Endodermal cell (in vitro differentiated cells): ENCODE results near the gene SLC2A3. TPM values are rescaled to one million over a fixed set of nuclear protein-coding genes. Genes with fewer than 3 reads are reported as not detected.
"Not testable (repeated sequence)": the region's sequence is repeated elsewhere in the genome, so short reads cannot be mapped to it uniquely, and the experiment has no call there.

Experiments used
- DNase-seq: peaks from one replicate; pipeline ENCODE4 v3.0.0-alpha.2; 2017
- H3K27ac ChIP-seq: 2 replicates; pipeline ENCODE4 v1.5.1; 2013; ENCODE audit warnings: mild to moderate bottlenecking, low read depth, low read length, moderate library complexity
- H3K27me3 ChIP-seq: 2 replicates; pipeline ENCODE4 v1.6.1; 2013; ENCODE audit warnings: mild to moderate bottlenecking, low read length, moderate library complexity; ENCODE audit not compliant: insufficient read depth, control insufficient read depth, poor library complexity, severe bottlenecking
- H3K36me3 ChIP-seq: 2 replicates; pipeline ENCODE4 v1.7.0; 2013; ENCODE audit warnings: mild to moderate bottlenecking, low read length, moderate library complexity; ENCODE audit not compliant: control insufficient read depth, insufficient read depth
- H3K4me1 ChIP-seq: one replicate; pipeline ENCODE4 v1.7.0; 2013; ENCODE audit warnings: low read length; ENCODE audit not compliant: control insufficient read depth, insufficient read depth
- H3K4me3 ChIP-seq: 2 replicates; pipeline ENCODE4 v1.5.1; 2013; ENCODE audit warnings: mild to moderate bottlenecking, low read length, moderate library complexity
- H3K9ac ChIP-seq: 2 replicates; pipeline ENCODE4 v1.6.1; 2013; ENCODE audit warnings: mild to moderate bottlenecking, low read length, moderate library complexity; ENCODE audit not compliant: poor library complexity, severe bottlenecking; ENCODE audit errors: extremely low read depth
- H3K9me3 ChIP-seq: 2 replicates; pipeline ENCODE4 v1.6.1; 2013; ENCODE audit warnings: mild to moderate bottlenecking, low read length, moderate library complexity; ENCODE audit not compliant: control insufficient read depth
- H3K27ac Mint-ChIP-seq: 2 replicates; pipeline ENCODE4 v1.8.0; 2020; ENCODE audit warnings: mixed read lengths
- H3K27me3 Mint-ChIP-seq: 2 replicates; pipeline ENCODE4 v1.8.0; 2021; ENCODE audit warnings: mild to moderate bottlenecking, mixed read lengths; ENCODE audit not compliant: insufficient read depth
- H3K36me3 Mint-ChIP-seq: 2 replicates; pipeline ENCODE4 v1.8.0; 2020; ENCODE audit warnings: low read depth, mixed read lengths
- H3K4me1 Mint-ChIP-seq: 2 replicates; pipeline ENCODE4 v1.8.0; 2020; ENCODE audit warnings: mixed read lengths
- H3K4me3 Mint-ChIP-seq: 2 replicates; pipeline ENCODE4 v1.8.0; 2020; ENCODE audit warnings: mild to moderate bottlenecking, moderate library complexity, mixed read lengths
- H3K9me3 Mint-ChIP-seq: 2 replicates; pipeline ENCODE4 v1.8.0; 2020; ENCODE audit warnings: mild to moderate bottlenecking, mixed read lengths
- CTCF ChIP-seq: fragments of 200-600 bp; sonication (generic); conservative IDR thresholded peaks from 2 replicates; pipeline ENCODE4 v1.5.0; 2021; ENCODE audit warnings: antibody characterized with exemption, mild to moderate bottlenecking
- WGBS, 2 experiments: methylation state at CpG; one replicate each; pipeline versions ENCODE4 v1.1.5 to v1.1.7; 2013; ENCODE audit warnings: missing lambda C conversion rate in 2 of 2, mixed read lengths in 1 of 2; ENCODE audit not compliant: insufficient coverage in 1 of 2, insufficient read length in 1 of 2; 5-methylcytosine and 5-hydroxymethylcytosine counted together
- total RNA-seq, 2 donors: library from RNA; stranded (reverse); fragmentation: NEBNext Ultra II Directional in 1 of 2; extraction: Animal tissue kit (Norgen Biotek cat#: 25700) in 1 of 2; gene quantifications; 2 replicates in 1 of 2; 3 replicates in 1 of 2; pipeline ENCODE4 v1.2.1, GENCODE V29; 2021

The SLC2A3 gene
- total RNA-seq, 2 donors from 2014 or later, result 1,330 to 2,480 TPM

DNA sequence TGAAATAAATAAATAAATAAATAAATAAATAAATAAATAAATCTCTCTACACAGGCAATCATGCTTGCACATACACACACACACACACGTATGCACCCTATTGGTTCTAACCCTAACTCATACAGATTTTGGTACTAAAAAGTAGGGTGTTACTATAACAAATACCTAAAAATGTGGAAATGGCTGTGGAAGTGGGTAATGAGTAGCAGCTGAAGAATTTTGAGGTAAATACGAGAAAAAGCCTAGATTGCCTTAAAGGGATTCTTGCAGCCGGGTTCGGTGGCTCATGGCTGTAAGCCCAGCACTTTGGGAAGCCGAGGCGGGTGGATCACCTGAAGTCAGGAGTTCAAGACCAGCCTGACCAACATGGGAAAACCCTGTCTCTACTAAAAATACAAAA lies 15.7 kb upstream of the SLC2A3 start:
- peaks cover 3% of the 10 kb centered on the region for H3K27me3 Mint-ChIP-seq
- WGBS, 2 experiments, result 95 to 100% methylated on average over 4 to 5 of the region's 6 CpGs
- H3K4me1 ChIP-seq, result peaks cover under 1% of the 10 kb centered on the region
- no peak overlapping the region for H3K4me3 ChIP-seq
- no peak overlapping the region for H3K9ac ChIP-seq
- peaks cover 5% of the 10 kb centered on the region for H3K4me1 Mint-ChIP-seq
- no peaks in the 10 kb centered on the region for H3K36me3 Mint-ChIP-seq
- H3K27me3 ChIP-seq, result no peaks in the 10 kb centered on the region
- peaks cover 4% of the 10 kb centered on the region for H3K9me3 Mint-ChIP-seq
- no peak for TF ChIP-seq CTCF
- H3K9me3 ChIP-seq, result no peaks in the 10 kb centered on the region
- no peaks in the 10 kb centered on the region for H3K36me3 ChIP-seq
- no peak overlapping the region for H3K27ac ChIP-seq
- H3K4me3 Mint-ChIP-seq, result no peak overlapping the region
- no peak overlapping the region for H3K27ac Mint-ChIP-seq
- no peak for DNase-seq

DNA sequence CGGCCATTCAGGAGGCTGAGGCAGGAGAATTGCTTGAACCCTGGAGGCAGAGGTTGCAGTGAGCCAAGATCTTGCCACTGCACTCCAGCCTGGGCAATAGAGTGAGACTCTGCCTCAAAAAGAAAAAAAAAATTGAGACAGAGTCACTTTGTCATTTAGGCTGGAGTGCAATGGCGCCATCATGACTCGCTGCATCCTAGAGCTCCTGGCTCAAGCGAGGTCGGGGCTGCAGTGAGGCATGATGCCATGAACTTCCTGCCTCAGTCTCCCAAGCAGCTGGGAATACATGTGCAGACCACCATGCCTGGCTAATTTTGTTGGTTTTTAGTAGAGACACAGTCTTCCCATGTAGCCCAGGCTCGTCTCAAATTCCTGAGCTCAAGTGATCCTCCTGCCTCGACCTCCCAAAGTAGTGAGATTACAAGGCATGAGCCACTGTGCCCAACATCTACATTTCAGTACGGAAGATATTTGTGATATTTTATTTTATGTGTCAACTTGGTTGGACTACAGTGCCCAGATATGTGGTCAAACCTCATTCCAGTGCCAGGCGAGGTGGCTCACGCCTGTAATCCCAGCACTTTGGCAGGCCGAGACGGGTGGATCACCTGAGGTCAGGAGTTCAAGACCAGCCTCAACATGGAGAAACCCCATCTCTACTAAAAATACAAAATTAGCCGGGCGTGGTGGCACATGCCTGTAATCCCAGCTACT lies 14.4 kb upstream of the SLC2A3 start:
- H3K4me1 Mint-ChIP-seq, DNase-seq, H3K36me3 Mint-ChIP-seq, H3K9ac ChIP-seq, H3K36me3 ChIP-seq, H3K9me3 ChIP-seq, H3K27ac ChIP-seq, H3K27me3 ChIP-seq, H3K27me3 Mint-ChIP-seq, H3K27ac Mint-ChIP-seq, H3K4me3 ChIP-seq, H3K4me1 ChIP-seq, H3K9me3 Mint-ChIP-seq, H3K4me3 Mint-ChIP-seq: not testable (repeated sequence)
- 91 to 93% methylated on average over 7 to 12 of the region's 14 CpGs for WGBS, 2 experiments

DNA sequence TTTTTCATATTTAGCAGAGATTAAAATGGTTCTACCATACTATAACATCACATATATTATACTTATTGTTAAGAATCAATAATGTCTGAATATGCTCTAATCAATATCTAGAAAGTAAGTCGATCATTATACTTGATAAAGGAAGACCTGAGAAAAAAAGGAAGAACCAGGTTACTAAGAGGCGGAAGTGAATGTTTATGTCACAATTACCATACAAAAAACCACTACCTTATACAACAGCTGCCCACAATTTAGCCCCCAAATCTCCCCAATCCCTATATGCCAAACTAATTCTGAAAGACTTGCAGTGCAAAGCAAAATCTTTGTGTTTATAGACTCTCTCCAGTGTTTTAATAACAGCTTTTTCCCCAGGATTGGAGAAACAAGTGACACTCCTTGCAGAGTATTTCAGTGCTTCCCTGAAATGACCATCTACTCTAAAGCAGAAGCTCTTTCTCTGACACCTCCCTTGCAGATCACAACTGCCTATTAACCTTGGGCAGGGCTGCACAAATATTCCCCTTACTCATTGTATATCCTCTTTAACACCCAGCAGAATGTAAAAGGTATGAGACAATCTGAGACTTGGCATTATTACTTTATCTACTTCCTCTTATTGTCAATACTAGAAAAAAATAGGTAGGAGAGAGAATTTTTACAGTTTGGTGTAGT lies 12.7 kb upstream of the SLC2A3 start:
- Histone ChIP-seq H3K27ac (no peak overlapping the region), H3K27me3 (no peaks in the 10 kb centered on the region), H3K36me3 (no peaks in the 10 kb centered on the region), H3K4me3 (no peak overlapping the region), H3K4me1 (peaks cover 3% of the 10 kb centered on the region), H3K9me3 (no peaks in the 10 kb centered on the region), H3K9ac (no peak overlapping the region)
- TF ChIP-seq CTCF, result no peak
- H3K36me3 Mint-ChIP-seq, result no peaks in the 10 kb centered on the region
- no peaks in the 10 kb centered on the region for H3K9me3 Mint-ChIP-seq
- no peak for DNase-seq
- H3K27me3 Mint-ChIP-seq, result no peaks in the 10 kb centered on the region
- H3K27ac Mint-ChIP-seq, result no peak overlapping the region
- peaks cover 6% of the 10 kb centered on the region for H3K4me1 Mint-ChIP-seq
- H3K4me3 Mint-ChIP-seq, result no peak overlapping the region
- no CpG with 5 or more reads among the region's 2 CpGs for WGBS, 2 experiments
